Suprapubic skin (tissue), 4 donors: ENCODE data around the gene WNT6.

Source experiments
- POLR2A ChIP-seq, 2 donors: fragments of 450-650 bp; IDR thresholded peaks; one replicate each; pipeline ENCODE4 v1.6.1; 2017; ENCODE audit warnings: antibody characterized with exemption in 2 of 2, mild to moderate bottlenecking in 2 of 2, moderate library complexity in 2 of 2
- POLR2AphosphoS5 ChIP-seq, 3 donors: sonication (generic); formaldehyde crosslinking; IDR thresholded peaks; one replicate each; pipeline ENCODE4 v1.6.1; 2017; ENCODE audit warnings: antibody characterized with exemption in 3 of 3
- TF ChIP-seq, protein P1 (sequence below), 2 donors: fragments of 200-600 bp in 1 of 2; fragments of 450-650 bp in 1 of 2; sonication (generic) in 1 of 2; IDR thresholded peaks; one replicate each; pipeline ENCODE4 v1.5.1; 2016 to 2019; ENCODE audit warnings: antibody characterized with exemption in 2 of 2, mild to moderate bottlenecking in 1 of 2, moderate library complexity in 1 of 2

DNA sequence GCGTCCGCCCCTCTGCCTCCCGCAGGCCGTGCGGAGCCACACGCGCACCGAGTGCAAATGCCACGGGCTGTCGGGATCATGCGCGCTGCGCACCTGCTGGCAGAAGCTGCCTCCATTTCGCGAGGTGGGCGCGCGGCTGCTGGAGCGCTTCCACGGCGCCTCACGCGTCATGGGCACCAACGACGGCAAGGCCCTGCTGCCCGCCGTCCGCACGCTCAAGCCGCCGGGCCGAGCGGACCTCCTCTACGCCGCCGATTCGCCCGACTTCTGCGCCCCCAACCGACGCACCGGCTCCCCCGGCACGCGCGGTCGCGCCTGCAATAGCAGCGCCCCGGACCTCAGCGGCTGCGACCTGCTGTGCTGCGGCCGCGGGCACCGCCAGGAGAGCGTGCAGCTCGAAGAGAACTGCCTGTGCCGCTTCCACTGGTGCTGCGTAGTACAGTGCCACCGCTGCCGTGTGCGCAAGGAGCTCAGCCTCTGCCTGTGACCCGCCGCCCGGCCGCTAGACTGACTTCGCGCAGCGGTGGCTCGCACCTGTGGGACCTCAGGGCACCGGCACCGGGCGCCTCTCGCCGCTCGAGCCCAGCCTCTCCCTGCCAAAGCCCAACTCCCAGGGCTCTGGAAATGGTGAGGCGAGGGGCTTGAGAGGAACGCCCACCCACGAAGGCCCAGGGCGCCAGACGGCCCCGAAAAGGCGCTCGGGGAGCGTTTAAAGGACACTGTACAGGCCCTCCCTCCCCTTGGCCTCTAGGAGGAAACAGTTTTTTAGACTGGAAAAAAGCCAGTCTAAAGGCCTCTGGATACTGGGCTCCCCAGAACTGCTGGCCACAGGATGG, 14.0 kb downstream of the WNT6 start:
- TF ChIP-seq, protein P1, sequence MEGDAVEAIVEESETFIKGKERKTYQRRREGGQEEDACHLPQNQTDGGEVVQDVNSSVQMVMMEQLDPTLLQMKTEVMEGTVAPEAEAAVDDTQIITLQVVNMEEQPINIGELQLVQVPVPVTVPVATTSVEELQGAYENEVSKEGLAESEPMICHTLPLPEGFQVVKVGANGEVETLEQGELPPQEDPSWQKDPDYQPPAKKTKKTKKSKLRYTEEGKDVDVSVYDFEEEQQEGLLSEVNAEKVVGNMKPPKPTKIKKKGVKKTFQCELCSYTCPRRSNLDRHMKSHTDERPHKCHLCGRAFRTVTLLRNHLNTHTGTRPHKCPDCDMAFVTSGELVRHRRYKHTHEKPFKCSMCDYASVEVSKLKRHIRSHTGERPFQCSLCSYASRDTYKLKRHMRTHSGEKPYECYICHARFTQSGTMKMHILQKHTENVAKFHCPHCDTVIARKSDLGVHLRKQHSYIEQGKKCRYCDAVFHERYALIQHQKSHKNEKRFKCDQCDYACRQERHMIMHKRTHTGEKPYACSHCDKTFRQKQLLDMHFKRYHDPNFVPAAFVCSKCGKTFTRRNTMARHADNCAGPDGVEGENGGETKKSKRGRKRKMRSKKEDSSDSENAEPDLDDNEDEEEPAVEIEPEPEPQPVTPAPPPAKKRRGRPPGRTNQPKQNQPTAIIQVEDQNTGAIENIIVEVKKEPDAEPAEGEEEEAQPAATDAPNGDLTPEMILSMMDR (IDR thresholded peaks at IDR 0.05) = no peak
- no peak for TF ChIP-seq POLR2A (IDR thresholded peaks at IDR 0.05)
- no peak for TF ChIP-seq POLR2AphosphoS5 (IDR thresholded peaks at IDR 0.05)
